ENCODE data around the gene PRR23A.

- no peak for TF ChIP-seq HMGXB4 (CRISPR knock-in tag; IDR thresholded peaks at IDR 0.05)
- no peak for TF ChIP-seq SP1 (CRISPR knock-in tag; conservative IDR thresholded peaks at IDR 0.05)
- no peak for TF ChIP-seq CTCF (IDR thresholded peaks at IDR 0.05)
- no peak for TF ChIP-seq NR2C2 (CRISPR knock-in tag; IDR thresholded peaks at IDR 0.05)
- TF ChIP-seq PREB (CRISPR knock-in tag; IDR thresholded peaks at IDR 0.05; ENCODE audit: borderline replicate concordance) = no peak
Observed at GRCh38 chr3:138964264-138964663, 41.8 kb downstream of the PRR23A start.
